ENCODE measurements around the gene TTLL10.

GRCh38 chr1:1156140-1157032, 17.3 kb upstream of the TTLL10 start:
- TF ChIP-seq, protein P1, sequence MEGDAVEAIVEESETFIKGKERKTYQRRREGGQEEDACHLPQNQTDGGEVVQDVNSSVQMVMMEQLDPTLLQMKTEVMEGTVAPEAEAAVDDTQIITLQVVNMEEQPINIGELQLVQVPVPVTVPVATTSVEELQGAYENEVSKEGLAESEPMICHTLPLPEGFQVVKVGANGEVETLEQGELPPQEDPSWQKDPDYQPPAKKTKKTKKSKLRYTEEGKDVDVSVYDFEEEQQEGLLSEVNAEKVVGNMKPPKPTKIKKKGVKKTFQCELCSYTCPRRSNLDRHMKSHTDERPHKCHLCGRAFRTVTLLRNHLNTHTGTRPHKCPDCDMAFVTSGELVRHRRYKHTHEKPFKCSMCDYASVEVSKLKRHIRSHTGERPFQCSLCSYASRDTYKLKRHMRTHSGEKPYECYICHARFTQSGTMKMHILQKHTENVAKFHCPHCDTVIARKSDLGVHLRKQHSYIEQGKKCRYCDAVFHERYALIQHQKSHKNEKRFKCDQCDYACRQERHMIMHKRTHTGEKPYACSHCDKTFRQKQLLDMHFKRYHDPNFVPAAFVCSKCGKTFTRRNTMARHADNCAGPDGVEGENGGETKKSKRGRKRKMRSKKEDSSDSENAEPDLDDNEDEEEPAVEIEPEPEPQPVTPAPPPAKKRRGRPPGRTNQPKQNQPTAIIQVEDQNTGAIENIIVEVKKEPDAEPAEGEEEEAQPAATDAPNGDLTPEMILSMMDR (IDR thresholded peaks at IDR 0.05), result no peak
- no peak for TF ChIP-seq RFX5 (IDR thresholded peaks at IDR 0.05)
- no peak for TF ChIP-seq POLR2AphosphoS2 (conservative IDR thresholded peaks at IDR 0.05; ENCODE audit: low read length)
